ENCODE results near the gene DLX1. TPM values are rescaled to one million over a fixed set of nuclear protein-coding genes. Genes with fewer than 3 reads are reported as not detected.
"Not testable (repeated sequence)": the region's sequence is repeated elsewhere in the genome, so short reads cannot be mapped to it uniquely, and the experiment has no call there.

DLX1 gene
- total RNA-seq, 1 donor from 2014 or later = not detected

DNA sequence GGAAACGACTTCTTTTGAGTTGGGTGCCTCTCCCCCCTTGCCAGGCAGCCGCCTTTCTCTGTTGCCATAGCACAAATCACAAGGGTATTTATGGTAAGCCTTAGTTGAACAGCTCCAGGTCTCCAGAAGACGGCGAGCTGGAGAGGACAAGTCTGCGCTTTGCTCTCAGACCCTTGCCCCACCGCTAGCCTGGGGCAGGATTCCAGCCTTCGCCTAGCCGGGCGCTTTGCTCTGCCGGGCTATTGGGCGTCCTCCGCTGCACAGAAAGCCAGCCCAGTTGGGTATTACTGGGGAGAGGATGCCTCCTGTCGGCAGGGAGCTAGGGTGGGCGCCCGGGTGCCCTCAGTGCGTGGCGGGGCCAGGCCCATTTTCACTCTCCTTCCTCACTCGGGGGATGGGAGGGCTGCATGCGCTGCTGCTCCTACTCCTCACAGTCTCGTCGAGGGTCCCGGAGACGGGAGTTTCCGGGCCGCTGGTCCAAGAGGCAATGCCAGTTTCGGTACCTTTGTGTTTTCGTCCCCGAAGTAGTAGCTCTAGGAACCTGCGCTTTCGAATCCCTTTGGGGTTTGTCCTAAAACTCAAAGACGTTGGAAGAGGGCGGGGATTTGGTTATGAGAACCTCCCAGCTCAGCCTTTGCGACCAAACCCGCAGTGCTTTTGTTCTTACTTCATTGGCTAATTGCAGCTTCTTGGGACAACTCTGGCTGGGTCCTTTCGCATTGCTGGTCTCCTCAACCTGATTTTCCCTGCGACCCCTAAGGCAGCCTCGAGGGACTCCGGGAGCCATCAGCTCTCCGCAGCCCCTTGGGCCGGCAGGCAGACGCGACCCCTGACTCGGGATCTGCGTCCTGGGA is 21.0 kb downstream of the DLX1 start:
- intact Hi-C loops (cut with DNase I) = loop anchor here (10.0 kb wide), 1 partner anchor 512 kb away; no protein-coding TSS in a partner anchor
- DNase-seq (ENCODE audit: low spot score) = no peak

DNA sequence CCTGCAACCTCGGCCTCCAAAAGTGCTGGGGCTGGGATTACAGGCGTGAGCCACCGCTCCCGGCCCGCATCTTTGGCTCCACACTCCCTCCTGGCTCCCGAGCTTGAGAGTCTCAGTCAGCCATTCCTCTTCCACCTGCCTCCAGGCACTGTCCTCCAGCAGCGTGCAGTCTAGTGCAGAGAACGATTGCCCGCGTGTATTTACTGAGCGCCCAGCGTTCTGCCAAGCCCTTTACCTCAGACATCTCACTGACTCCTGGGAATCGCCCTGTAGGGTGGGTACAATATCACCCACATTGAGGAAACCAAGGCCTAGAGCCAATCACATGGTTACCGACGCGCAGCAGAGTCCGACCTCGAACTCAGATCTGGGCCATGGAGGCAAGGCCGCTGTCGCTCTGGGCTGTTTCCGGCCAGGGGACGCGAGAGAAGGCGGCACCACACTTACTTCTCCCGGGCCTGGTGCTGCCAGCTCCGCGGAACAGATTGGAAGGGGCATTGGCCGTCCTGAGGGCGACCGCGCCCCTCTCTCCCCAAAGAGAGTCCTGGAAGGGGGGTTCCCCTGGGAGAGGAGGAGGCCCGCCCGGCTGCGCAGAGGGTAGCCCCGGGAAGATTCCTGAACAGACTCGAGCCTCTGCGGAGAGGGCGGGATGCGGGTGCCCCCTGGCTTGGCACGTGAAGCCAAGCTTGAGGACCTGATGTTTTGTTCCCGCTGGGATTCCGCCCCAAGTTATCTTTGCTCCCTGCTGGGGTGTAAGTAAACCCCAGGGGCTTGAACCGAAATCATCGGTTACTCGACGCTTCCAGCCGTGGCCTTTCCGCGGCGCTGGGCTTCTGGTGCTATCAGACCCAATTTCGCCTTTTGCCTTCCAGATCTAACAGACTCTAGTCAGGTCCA is 22.6 kb downstream of the DLX1 start:
- no peak for DNase-seq (ENCODE audit: low spot score)
- intact Hi-C loops (cut with DNase I) = loop anchor here (10.0 kb wide), 1 partner anchor 513 kb away; no protein-coding TSS in a partner anchor

DNA sequence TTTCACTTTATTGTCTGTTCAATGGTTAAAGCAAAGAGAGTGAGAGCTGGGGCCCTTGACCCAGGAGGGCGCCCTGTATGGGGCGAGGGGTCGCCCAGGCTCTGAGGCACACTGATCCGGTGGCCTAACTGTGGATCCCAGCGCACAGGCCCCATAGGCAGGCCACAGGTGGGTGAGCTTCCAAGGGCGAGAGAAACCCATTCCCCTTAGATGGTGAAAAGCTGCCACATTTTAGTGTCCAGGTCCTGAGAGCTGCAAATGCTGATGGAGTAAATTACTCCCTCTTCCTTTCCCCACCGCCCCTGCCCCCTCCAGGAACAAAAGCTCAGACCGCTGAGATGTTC is 23.3 kb downstream of the DLX1 start:
- intact Hi-C loops (cut with DNase I) = loop anchor here (10.0 kb wide), 1 partner anchor 514 kb away; no protein-coding TSS in a partner anchor
- DNase-seq (ENCODE audit: low spot score) = no peak

DNA sequence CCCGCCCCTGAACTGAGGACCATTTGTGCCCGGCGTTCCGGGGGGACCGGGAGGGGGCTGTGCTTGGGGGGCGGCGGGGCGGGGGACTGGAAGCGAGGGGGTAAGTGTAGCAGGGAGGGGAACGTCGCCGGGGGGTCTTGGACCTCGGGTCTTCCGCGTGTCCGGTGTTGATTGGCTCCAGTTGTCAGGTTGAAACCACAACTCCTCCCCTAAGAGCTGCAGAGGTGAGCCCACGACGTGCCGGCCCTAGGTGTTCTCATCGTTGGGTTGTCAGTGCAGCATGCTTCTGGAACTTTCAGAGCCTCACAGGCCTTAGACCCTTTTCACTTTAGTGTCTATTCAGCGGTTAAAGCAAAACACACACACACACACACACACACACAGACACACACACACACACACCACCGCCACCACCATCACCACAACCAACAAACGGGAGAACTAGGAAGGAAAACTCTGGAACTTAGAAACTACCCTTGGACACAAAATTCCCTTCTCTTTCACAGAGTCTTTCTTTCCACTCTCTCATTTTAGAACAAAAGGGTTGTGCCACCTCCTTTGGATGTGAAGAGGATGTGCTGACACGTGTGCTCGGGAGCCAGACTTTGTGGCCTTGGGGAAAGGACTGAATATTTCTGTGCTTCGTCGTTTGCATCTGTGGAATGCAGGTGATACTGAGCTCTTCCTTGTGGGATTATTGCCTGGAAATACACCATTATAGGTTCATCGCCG is 24.1 kb downstream of the DLX1 start:
- intact Hi-C loops (cut with DNase I) = loop anchor here (10.0 kb wide), 1 partner anchor 515 kb away; no protein-coding TSS in a partner anchor
- no peak for DNase-seq (ENCODE audit: low spot score)

- DNase-seq (ENCODE audit: low spot score) = no peak
- intact Hi-C loops (cut with DNase I) = loop anchor here (10.0 kb wide), 1 partner anchor 515 kb away; no protein-coding TSS in a partner anchor
Measured at GRCh38 chr2:172109988-172110811, 24.9 kb downstream of the DLX1 start.

DNA sequence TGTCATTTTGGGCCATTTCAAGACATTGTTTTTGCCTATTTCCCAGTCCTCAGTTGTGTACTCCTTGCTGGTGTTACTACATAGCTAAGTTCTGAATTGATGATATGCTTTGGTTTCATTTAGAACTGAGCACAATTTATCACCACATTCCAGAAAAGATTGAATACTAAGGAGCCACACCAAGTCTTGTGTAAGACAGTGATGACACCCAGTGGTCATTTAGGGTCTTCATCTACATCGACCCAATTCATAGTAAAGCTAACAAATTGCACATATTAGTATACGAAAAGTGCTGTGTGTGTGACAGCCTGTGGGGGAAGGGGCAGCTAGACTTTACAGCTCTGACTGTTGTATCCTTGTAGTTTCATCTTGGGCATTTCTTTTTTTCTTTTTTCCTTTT is 28.3 kb downstream of the DLX1 start:
- no peak for DNase-seq (ENCODE audit: low spot score)
- intact Hi-C loops (cut with DNase I) = no loop called here

DNA sequence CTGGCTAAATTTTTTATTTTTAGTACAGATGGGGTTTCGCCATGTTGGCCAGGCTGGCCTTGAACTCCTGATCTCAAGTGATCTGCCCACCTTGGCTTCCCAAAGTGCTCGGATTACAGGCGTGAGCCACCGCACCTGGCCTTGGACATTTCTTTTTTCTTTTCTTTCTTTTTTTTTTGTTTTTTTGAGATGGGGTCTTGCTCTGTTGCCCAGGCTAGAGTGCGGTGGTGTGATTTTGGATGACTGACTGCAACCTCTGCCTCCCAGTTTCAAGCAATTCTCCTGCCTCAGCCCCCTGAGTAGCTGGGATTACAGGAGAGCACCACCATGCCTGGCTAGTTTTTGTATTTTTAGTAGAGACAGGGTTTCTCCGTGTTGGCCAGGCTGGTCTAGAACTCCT is 28.9 kb downstream of the DLX1 start:
- DNase-seq (ENCODE audit: low spot score); intact Hi-C loops (cut with DNase I): not testable (repeated sequence)

- no peak for DNase-seq (ENCODE audit: low spot score)
Measured at GRCh38 chr2:172114579-172114978, 29.3 kb downstream of the DLX1 start.

DNA sequence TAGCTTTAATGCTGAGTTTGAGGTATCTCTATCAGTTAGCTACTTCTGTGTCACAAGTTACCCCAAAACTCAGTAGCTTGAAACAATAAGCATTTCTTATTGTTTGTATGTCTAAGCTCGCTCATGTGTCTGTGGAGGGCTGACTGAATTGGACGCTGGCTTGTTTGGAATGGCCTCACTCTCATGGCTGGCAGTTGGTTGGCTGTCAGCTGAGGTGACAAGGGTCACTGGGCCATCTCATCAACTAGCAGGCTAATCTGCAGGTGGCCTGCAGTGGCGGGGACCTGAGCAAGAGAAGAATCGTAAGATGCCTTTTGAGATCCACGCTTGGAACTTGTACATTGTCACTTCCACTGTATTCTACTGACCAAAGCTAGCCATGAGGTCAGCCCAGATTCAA is 30.8 kb downstream of the DLX1 start:
- intact Hi-C loops (cut with DNase I) = no loop called here
- DNase-seq (ENCODE audit: low spot score) = no peak

More at GRCh38 chr2:172114579-172114978, 29.3 kb downstream of the DLX1 start:
- intact Hi-C loops (cut with DNase I) = no loop called here

GRCh38 chr2:172119089-172119488 is 33.8 kb downstream of the DLX1 start:
- intact Hi-C loops (cut with DNase I) = no loop called here
- DNase-seq (ENCODE audit: low spot score) = no peak

- no peak for DNase-seq (ENCODE audit: low spot score)
- intact Hi-C loops (cut with DNase I) = no loop called here
Measured at GRCh38 chr2:172120118-172120517, 34.8 kb downstream of the DLX1 start.

- intact Hi-C loops (cut with DNase I) = no loop called here
- DNase-seq (ENCODE audit: low spot score) = no peak
Measured at GRCh38 chr2:172128484-172128883, 43.2 kb downstream of the DLX1 start.

- intact Hi-C loops (cut with DNase I) = no loop called here
Measured at GRCh38 chr2:172129404-172129803, 44.1 kb downstream of the DLX1 start.

DNA sequence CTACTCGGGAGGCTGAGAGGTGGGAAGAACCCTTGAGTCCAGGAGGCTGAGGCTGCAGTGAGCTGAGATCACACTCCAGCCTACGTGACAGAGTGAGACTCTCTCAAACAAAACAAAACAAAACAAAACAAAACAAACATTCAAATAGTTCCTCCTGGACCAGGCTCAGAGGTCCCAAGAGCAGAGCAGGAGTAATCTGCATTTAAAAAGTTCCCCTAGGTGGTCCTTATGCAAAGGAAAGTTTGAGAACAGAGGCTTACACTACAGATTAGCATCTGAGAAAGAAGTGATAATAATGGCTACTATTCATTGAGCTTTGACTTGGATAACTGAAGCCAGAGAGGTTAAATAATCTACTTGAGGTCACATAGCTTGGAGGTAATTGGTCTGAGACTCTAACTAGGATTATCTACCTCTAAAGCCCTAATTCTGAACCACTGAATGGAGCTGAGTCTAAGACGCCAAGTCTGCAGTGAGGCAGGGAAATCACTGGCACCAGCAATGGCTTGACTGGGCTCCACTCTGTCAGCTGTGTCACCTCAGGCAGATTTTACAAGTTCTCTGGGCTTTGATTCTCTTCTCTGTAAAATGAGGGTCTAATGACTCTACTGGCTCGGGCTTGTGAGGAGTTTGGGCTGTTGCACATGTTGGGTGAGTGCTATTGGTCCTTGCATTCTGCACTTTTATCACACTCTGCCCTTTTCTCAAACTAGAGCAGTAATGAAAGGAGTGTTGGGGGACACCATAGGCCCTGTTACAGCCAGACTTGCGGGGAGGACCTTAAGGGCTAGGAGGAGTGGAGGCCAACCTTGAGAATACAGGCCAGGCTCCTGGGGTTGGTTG is 46.6 kb downstream of the DLX1 start:
- intact Hi-C loops (cut with DNase I) = no loop called here
- no peak for DNase-seq (ENCODE audit: low spot score)

More at GRCh38 chr2:172129404-172129803, 44.1 kb downstream of the DLX1 start:
- DNase-seq (ENCODE audit: low spot score) = no peak

- no peak for DNase-seq (ENCODE audit: low spot score)
- intact Hi-C loops (cut with DNase I) = no loop called here
Measured at GRCh38 chr2:172134270-172134669, 49.0 kb downstream of the DLX1 start.

DNA sequence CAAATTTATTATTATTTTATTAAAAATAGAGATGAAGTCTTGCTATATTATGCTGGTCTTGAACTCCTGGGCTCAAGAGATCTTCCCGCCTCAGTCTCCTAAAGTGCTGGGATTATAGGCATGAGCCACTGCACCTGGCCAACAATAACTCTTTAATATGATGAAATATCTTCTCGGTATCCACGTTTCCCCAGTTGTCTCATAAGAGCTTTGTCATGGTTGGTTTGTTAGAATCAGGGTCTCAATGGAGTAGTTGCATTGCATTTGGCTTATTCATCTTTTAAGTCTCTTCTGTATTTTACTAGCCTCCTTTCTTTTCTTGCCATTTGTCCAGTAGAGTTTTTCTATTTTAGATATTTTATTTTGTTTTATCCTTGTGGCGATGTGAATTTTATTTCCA is 50.1 kb downstream of the DLX1 start:
- intact Hi-C loops (cut with DNase I) = no loop called here
- no peak for DNase-seq (ENCODE audit: low spot score)

- no peak for DNase-seq (ENCODE audit: low spot score)
- intact Hi-C loops (cut with DNase I) = no loop called here
Measured at GRCh38 chr2:172137109-172137508, 51.8 kb downstream of the DLX1 start.

GRCh38 chr2:172137943-172138342 is 52.6 kb downstream of the DLX1 start:
- no peak for DNase-seq (ENCODE audit: low spot score)
- intact Hi-C loops (cut with DNase I) = no loop called here
